Gastrocnemius medialis (tissue), 4 donors: ENCODE data around the gene POLR3K. TPM values are rescaled to one million over a fixed set of nuclear protein-coding genes. Genes with fewer than 3 reads are reported as not detected.
"Not testable (repeated sequence)": the region's sequence is repeated elsewhere in the genome, so short reads cannot be mapped to it uniquely, and the experiment has no call there.

Experiments used
- ATAC-seq, 2 donors: fragments of 150-250 bp; one replicate each; pipeline ENCODE4 v1.9.1; 2016
- DNase-seq, 2 donors: peaks; one replicate each; pipeline ENCODE4 v3.0.0-alpha.2; 2019
- H3K27ac ChIP-seq, 4 donors: fragments of 200-600 bp; sonication (generic); 1 replicate in 1 of 4; 2 replicates in 3 of 4; pipeline ENCODE4 v1.5.1; 2016 to 2018; ENCODE audit warnings: mild to moderate bottlenecking in 2 of 4, moderate library complexity in 1 of 4
- H3K27me3 ChIP-seq, 3 donors: fragments of 200-600 bp; sonication (generic) in 2 of 3; 1 replicate in 1 of 3; 2 replicates in 2 of 3; pipeline versions ENCODE4 v1.5.1 to v1.6.0; 2016 to 2019; ENCODE audit warnings: mild to moderate bottlenecking in 1 of 3, moderate library complexity in 1 of 3
- H3K36me3 ChIP-seq, 2 donors: fragments of 200-600 bp; sonication (generic) in 1 of 2; one replicate each; pipeline ENCODE4 v1.5.1; 2017 to 2018
- H3K4me1 ChIP-seq, 2 donors: fragments of 200-600 bp; sonication (generic) in 1 of 2; one replicate each; pipeline ENCODE4 v1.5.1; 2016 to 2017; ENCODE audit warnings: mild to moderate bottlenecking in 2 of 2
- H3K4me3 ChIP-seq, 4 donors: fragments of 200-600 bp; sonication (generic) in 3 of 4; 1 replicate in 1 of 4; 2 replicates in 3 of 4; pipeline ENCODE4 v1.5.1; 2016 to 2019; ENCODE audit warnings: mild to moderate bottlenecking in 2 of 4
- H3K9me3 ChIP-seq, 3 donors: fragments of 200-600 bp; sonication (generic) in 2 of 3; 1 replicate in 1 of 3; 2 replicates in 2 of 3; pipeline ENCODE4 v1.5.1; 2016 to 2019
- CTCF ChIP-seq, 5 experiments: fragments of 450-650 bp in 3 of 5; fragments of 200-600 bp in 2 of 5; sonication (generic) in 2 of 5; IDR thresholded peaks in 4 of 5; conservative IDR thresholded peaks in 1 of 5; 1 replicate in 4 of 5; 2 replicates in 1 of 5; pipeline ENCODE4 v1.5.1; 2016 to 2019; ENCODE audit warnings: antibody characterized with exemption in 5 of 5, mild to moderate bottlenecking in 3 of 5, moderate library complexity in 3 of 5
- POLR2A ChIP-seq, 2 donors: fragments of 450-650 bp; IDR thresholded peaks; one replicate each; pipeline ENCODE4 v1.6.1; 2017; ENCODE audit warnings: antibody characterized with exemption in 2 of 2, mild to moderate bottlenecking in 2 of 2, moderate library complexity in 2 of 2
- in situ Hi-C, 4 donors: fragments of 200-750 bp; cut with MboI; loops; one replicate each; pipeline versions ENCODE4 v1.15.0 to v1.8.0; 2017; ENCODE audit warnings: low sequenced_read_pairs in 4 of 4
- intact Hi-C: fragments of 100-400 bp; cut with DNase I; formaldehyde crosslinking; loops from one replicate; pipeline ENCODE4 v1.15.1; 2023; ENCODE audit warnings: low total_unique reads
- total RNA-seq, 4 donors: library from RNA; depleted of rRNA; stranded (reverse); fragments of >200 nt; gene quantifications; one replicate each; pipeline versions ENCODE4 v1.1.0 to v1.2.3, GENCODE V29; 2016

POLR3K gene
- total RNA-seq, 4 donors from 2014 or later = 2.2 to 3.7 (median 2.9) TPM

DNA sequence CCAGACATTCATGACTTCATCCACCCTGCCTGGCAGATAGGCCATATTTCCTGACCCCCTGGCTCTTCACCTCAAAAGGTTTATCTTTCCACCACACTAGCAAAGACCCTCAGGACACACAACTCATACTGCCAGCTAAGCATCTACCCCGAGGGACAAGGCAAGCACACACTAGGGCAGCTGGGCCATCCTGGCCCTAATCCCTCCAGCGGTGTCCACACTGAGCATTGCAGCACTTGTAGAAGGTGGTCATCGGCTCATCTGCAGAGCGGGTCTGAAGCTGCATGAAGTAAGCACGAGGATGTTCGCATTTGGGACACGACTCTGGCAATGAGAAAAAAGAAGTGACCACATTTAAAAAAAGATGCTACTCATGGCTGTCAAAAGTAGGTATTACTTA is 6.2 kb downstream of the POLR3K start:
- Histone ChIP-seq H3K36me3 (peaks cover 0 to 14% of the 10 kb centered on the region in 2 donors), H3K4me3 (no peak overlapping the region), H3K27ac (no peak overlapping the region), H3K4me1 (no peaks in the 10 kb centered on the region), H3K27me3 (no peaks in the 10 kb centered on the region), H3K9me3 (no peaks in the 10 kb centered on the region)
- TF ChIP-seq POLR2A (IDR thresholded peaks at IDR 0.05) (no peak), CTCF (IDR thresholded peaks at IDR 0.05 in 4 of 5, conservative IDR thresholded peaks at IDR 0.05 in 1 of 5) (no peak)
- no peak for DNase-seq
- no peak for ATAC-seq
- intact Hi-C loops (no loop called here), in situ Hi-C loops (no loop called here)

DNA sequence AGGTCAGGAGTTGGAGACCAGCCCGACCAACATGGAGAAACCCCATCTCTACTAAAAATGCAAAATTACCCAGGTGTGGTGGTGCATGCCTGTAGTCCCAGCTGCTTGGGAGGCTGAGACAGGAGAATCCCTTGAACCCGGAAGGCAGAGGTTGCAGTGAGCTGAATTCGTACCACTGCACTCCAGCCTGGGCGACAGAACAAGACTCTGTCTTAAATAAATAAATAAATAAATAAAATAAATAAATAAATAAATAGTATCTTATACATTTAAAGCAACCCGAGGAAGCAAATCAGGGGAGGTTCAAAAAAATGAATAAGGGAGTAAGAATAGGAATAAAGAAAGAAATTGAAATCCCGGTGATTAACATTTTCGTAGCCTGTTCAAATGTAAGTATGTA is 6.9 kb downstream of the POLR3K start:
- H3K27me3 ChIP-seq, H3K9me3 ChIP-seq, H3K4me1 ChIP-seq, H3K4me3 ChIP-seq, intact Hi-C loops, H3K27ac ChIP-seq, ATAC-seq, in situ Hi-C loops, DNase-seq: not testable (repeated sequence)
- peaks cover 0 to 14% of the 10 kb centered on the region in 2 donors for H3K36me3 ChIP-seq

DNA sequence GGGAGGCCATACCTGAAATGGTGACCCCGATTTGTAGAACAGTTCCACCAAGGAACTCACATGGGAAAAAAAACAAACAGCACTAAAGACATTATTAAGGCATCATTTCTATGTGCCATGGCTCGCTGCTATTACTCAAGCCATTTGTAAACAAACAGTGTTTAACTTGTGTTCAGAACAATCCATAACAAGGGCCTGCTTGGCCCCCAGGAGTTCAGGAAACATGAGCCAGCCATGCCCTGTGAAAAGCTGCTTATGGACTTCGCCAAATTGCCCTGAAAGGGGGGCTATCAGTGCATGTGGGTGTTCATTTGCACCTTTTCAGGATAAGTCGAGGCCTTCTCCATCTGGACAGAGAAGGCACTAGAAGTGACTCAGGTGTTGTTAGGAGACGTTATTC is 8.0 kb downstream of the POLR3K start:
- DNase-seq (no peak), ATAC-seq (no peak)
- Histone ChIP-seq H3K27ac (no peak overlapping the region), H3K36me3 (peaks cover 0 to 14% of the 10 kb centered on the region in 2 donors), H3K4me1 (no peaks in the 10 kb centered on the region), H3K9me3 (no peaks in the 10 kb centered on the region), H3K27me3 (no peaks in the 10 kb centered on the region), H3K4me3 (no peak overlapping the region)
- in situ Hi-C loops (no loop called here), intact Hi-C loops (no loop called here)
- TF ChIP-seq CTCF (IDR thresholded peaks at IDR 0.05 in 4 of 5, conservative IDR thresholded peaks at IDR 0.05 in 1 of 5) (no peak), POLR2A (IDR thresholded peaks at IDR 0.05) (no peak)

DNA sequence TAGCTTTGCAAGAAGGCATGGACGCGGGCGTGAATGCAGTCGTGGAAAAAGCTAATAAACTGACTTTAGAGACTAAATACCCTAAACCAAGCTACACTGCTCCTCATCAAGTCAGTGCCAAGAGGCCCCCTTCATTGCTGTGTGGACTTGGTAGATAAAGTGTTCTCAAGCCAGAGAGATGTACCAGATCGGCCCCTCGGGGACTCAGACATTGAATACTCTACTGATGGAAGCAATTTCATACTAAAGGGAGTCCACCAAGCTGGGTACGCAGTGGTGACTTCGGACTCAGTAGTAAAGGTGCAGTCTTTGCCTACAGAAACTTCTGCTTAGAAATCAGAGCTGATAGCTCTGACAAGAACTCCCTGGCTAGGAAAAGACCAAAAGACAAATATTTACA is 8.8 kb downstream of the POLR3K start:
- Histone ChIP-seq H3K4me3 (no peak overlapping the region), H3K9me3 (no peaks in the 10 kb centered on the region), H3K27me3 (no peaks in the 10 kb centered on the region), H3K4me1 (no peaks in the 10 kb centered on the region), H3K36me3 (peaks cover 0 to 14% of the 10 kb centered on the region in 2 donors), H3K27ac (no peak overlapping the region)
- intact Hi-C loops (no loop called here), in situ Hi-C loops (no loop called here)
- DNase-seq = no peak
- TF ChIP-seq CTCF (IDR thresholded peaks at IDR 0.05 in 4 of 5, conservative IDR thresholded peaks at IDR 0.05 in 1 of 5) = no peak
- no peak for TF ChIP-seq POLR2A (IDR thresholded peaks at IDR 0.05)
- ATAC-seq = no peak

DNA sequence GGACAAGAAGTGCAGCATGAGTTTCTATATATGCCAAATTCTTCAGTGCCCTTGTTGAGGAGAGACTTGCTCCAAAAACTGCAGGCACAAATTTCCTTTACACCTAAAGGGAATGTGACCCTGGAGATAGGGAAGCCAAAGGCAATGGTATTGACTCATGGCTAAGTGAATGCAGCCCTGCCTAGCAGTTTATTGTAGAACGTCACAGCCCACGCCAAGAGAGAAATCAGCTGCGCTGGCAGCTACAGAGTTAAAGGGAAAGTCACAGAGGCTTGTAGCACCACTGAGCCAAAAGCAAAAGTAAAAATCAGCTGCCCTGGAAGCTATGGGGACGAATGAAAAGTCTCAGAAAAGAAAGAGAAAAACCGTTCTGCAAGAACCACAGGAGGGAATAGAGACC is 10.1 kb downstream of the POLR3K start:
- ATAC-seq = no peak
- H3K4me1 ChIP-seq = no peaks in the 10 kb centered on the region
- no peak for DNase-seq
- no peaks in the 10 kb centered on the region for H3K27me3 ChIP-seq
- peaks cover 0 to 14% of the 10 kb centered on the region in 2 donors for H3K36me3 ChIP-seq
- no peak overlapping the region for H3K4me3 ChIP-seq
- H3K27ac ChIP-seq = no peak overlapping the region
- in situ Hi-C loops = no loop called here
- no peak for TF ChIP-seq CTCF (IDR thresholded peaks at IDR 0.05 in 4 of 5, conservative IDR thresholded peaks at IDR 0.05 in 1 of 5)
- no peaks in the 10 kb centered on the region for H3K9me3 ChIP-seq
- intact Hi-C loops = no loop called here
